GM19438 (cell line): ENCODE measurements around the gene NR3C2.
A peak's percentile ranks its signal among the peaks of the same experiment; 100 is the strongest.

Experiments
- ATAC-seq: cut with Tn5 transposase; IDR thresholded peaks from one replicate; pipeline ENCODE4 v1.9.1; 2021; ENCODE audit warnings: low read depth; ENCODE audit not compliant: unreplicated experiment

Gene NR3C2

GRCh38 chr4:148441986-148442831 lies at the start of gene NR3C2:
TSS of gene NR3C2 (minus strand) at chr4:148442414.
- ATAC-seq = peak; percentile 96

- ATAC-seq = no peak
Measured at GRCh38 chr4:148487181-148487580, 45.0 kb upstream of the NR3C2 start.

GRCh38 chr4:148481636-148482035 lies 39.4 kb upstream of the NR3C2 start:
- ATAC-seq = no peak

GRCh38 chr4:148477276-148477675 lies 35.1 kb upstream of the NR3C2 start:
- no peak for ATAC-seq

GRCh38 chr4:148469938-148470337 lies 27.7 kb upstream of the NR3C2 start:
- ATAC-seq = no peak

GRCh38 chr4:148454835-148455234 lies 12.6 kb upstream of the NR3C2 start:
- no peak for ATAC-seq

GRCh38 chr4:148453833-148454232 lies 11.6 kb upstream of the NR3C2 start:
- ATAC-seq = no peak

- no peak for ATAC-seq
Measured at GRCh38 chr4:148452970-148453369, 10.8 kb upstream of the NR3C2 start.

- no peak for ATAC-seq
Measured at GRCh38 chr4:148449921-148450320, 7.7 kb upstream of the NR3C2 start.

GRCh38 chr4:148448141-148448540 lies 5.9 kb upstream of the NR3C2 start:
- no peak for ATAC-seq

- ATAC-seq = no peak
Measured at GRCh38 chr4:148447681-148448080, 5.5 kb upstream of the NR3C2 start.

GRCh38 chr4:148445860-148446330 lies 3.7 kb upstream of the NR3C2 start:
- no peak for ATAC-seq

- no peak for ATAC-seq
Measured at GRCh38 chr4:148445071-148445859, 3.1 kb upstream of the NR3C2 start.

- no peak for ATAC-seq
Measured at GRCh38 chr4:148444296-148445070, 2.3 kb upstream of the NR3C2 start.

- no peak for ATAC-seq
Measured at GRCh38 chr4:148443512-148444295, 1.5 kb upstream of the NR3C2 start.

- peak; percentile 1 for ATAC-seq
Measured at GRCh38 chr4:148442832-148443511, 758 bp upstream of the NR3C2 start.

- no peak for ATAC-seq
Measured at GRCh38 chr4:148441624-148441985, 609 bp downstream of the NR3C2 start.

- ATAC-seq = no peak
Measured at GRCh38 chr4:148438047-148438446, 4.2 kb downstream of the NR3C2 start.

- ATAC-seq = no peak
Measured at GRCh38 chr4:148437439-148437838, 4.8 kb downstream of the NR3C2 start.

GRCh38 chr4:148436512-148436911 lies 5.7 kb downstream of the NR3C2 start:
- ATAC-seq = no peak
